T-cell (primary cell): ENCODE measurements around the gene BABAM2. TPM values are rescaled to one million over a fixed set of nuclear protein-coding genes. Genes with fewer than 3 reads are reported as not detected.
A peak's percentile ranks its signal among the peaks of the same experiment; 100 is the strongest.

Source experiments
- ATAC-seq, 4 experiments: fragments of 200-7000 bp in 3 of 4; fragments of 150-1000 bp in 1 of 4; cut with Tn5 transposase; replicated peaks in 1 of 4; 1 replicate in 3 of 4; 2 replicates in 1 of 4; pipeline ENCODE4 v1.10.0; 2021; ENCODE audit warnings: moderate library complexity in 3 of 4, mild to moderate bottlenecking in 2 of 4, moderate number of reproducible peaks in 1 of 4
- CTCF ChIA-PET, 2 donors: fragments of 300-600 bp; sonication (Branson Sonifier 250); formaldehyde crosslinking; loops; one replicate each; lab custom pipeline; 2022; ENCODE audit warnings: antibody characterized with exemption in 2 of 2; lab: Charles Lee
- POLR2A ChIA-PET, 2 donors: fragments of 300-600 bp; sonication (Branson Sonifier 250); formaldehyde crosslinking; loops; one replicate each; lab custom pipeline; 2022; ENCODE audit warnings: antibody characterized with exemption in 2 of 2; lab: Charles Lee
- DNase-seq, 35 experiments: peaks; one replicate each; pipeline versions ENCODE4 v3.0.0 to v3.0.0-alpha.2; 2013 to 2023
- H3K27ac ChIP-seq: one replicate; pipeline ENCODE4 v1.5.1; 2013; ENCODE audit warnings: low read length
- H3K27me3 ChIP-seq, 2 experiments: replicated peaks in 1 of 2; 1 replicate in 1 of 2; 2 replicates in 1 of 2; pipeline versions ENCODE4 v1.6.1 to v1.7.0; 2013; ENCODE audit warnings: low read length in 1 of 2, mixed read lengths in 1 of 2; ENCODE audit not compliant: control insufficient read depth in 2 of 2, insufficient read depth in 2 of 2; ENCODE audit errors: extremely low read depth in 1 of 2
- H3K36me3 ChIP-seq, 2 donors: 1 replicate in 1 of 2; 2 replicates in 1 of 2; pipeline versions ENCODE4 v1.6.1 to v1.7.0; 2013; ENCODE audit warnings: low read length in 1 of 2; ENCODE audit not compliant: control insufficient read depth in 2 of 2, insufficient read depth in 1 of 2; ENCODE audit errors: extremely low read depth in 1 of 2
- H3K4me1 ChIP-seq, 2 experiments: 1 replicate in 1 of 2; 2 replicates in 1 of 2; pipeline versions ENCODE4 v1.6.1 to v1.7.0; 2013; ENCODE audit warnings: low read length in 2 of 2, mixed read lengths in 1 of 2; ENCODE audit not compliant: insufficient read depth in 2 of 2, control insufficient read depth in 1 of 2; ENCODE audit errors: extremely low read depth in 1 of 2
- H3K4me3 ChIP-seq, 2 donors: 1 replicate in 1 of 2; 2 replicates in 1 of 2; pipeline versions ENCODE4 v1.5.1 to v1.7.0; 2013; ENCODE audit warnings: mild to moderate bottlenecking in 2 of 2, low read length in 1 of 2, moderate library complexity in 1 of 2; ENCODE audit not compliant: control insufficient read depth in 1 of 2; ENCODE audit errors: extremely low read depth in 1 of 2
- H3K9me3 ChIP-seq: 2 replicates; pipeline ENCODE4 v1.7.0; 2013
- H3K27ac Mint-ChIP-seq, 2 donors: one replicate each; pipeline ENCODE4 v1.8.0; 2020 to 2021; ENCODE audit warnings: mild to moderate bottlenecking in 2 of 2, mixed read lengths in 2 of 2
- H3K27me3 Mint-ChIP-seq, 2 donors: one replicate each; pipeline ENCODE4 v1.8.0; 2021 to 2022; ENCODE audit warnings: mixed read lengths in 2 of 2
- H3K36me3 Mint-ChIP-seq: one replicate; pipeline ENCODE4 v1.8.0; 2021; ENCODE audit warnings: mixed read lengths
- H3K4me1 Mint-ChIP-seq, 3 donors: one replicate each; pipeline ENCODE4 v1.8.0; 2020 to 2022; ENCODE audit warnings: mixed read lengths in 3 of 3, mild to moderate bottlenecking in 1 of 3
- H3K4me3 Mint-ChIP-seq, 3 donors: one replicate each; pipeline ENCODE4 v1.8.0; 2020 to 2022; ENCODE audit warnings: mild to moderate bottlenecking in 3 of 3, mixed read lengths in 3 of 3, moderate library complexity in 3 of 3
- H3K9me3 Mint-ChIP-seq, 3 donors: one replicate each; pipeline ENCODE4 v1.8.0; 2020 to 2022; ENCODE audit warnings: mixed read lengths in 3 of 3
- WGBS: methylation state at CpG from one replicate; pipeline ENCODE4 v1.1.5; 2013; ENCODE audit warnings: missing lambda C conversion rate; ENCODE audit not compliant: insufficient coverage; 5-methylcytosine and 5-hydroxymethylcytosine counted together
- total RNA-seq, 35 experiments: library from RNA in 6 of 35; stranded (reverse) in 6 of 35; fragments of 120-200 nt in 1 of 35; gene quantifications; one replicate each; pipeline versions ENCODE4 v1.2.1 to v1.2.4 and lab custom pipeline; 2013 to 2026

Gene BABAM2
- total RNA-seq, 5 donors from 2014 or later (not counting 1 experiment from before 2014, with no cell fraction given): 28.4 to 45.2 (median 37.4) TPM

- Mint-ChIP-seq H3K9me3 (no peaks in the 10 kb centered on the region), H3K36me3 (peaks cover 8% of the 10 kb centered on the region), H3K27ac (no peak overlapping the region), H3K4me3 (no peak overlapping the region), H3K27me3 (no peaks in the 10 kb centered on the region), H3K4me1 (peaks cover 0 to 22% (median 0%) of the 10 kb centered on the region in 3 donors)
- ChIA-PET POLR2A (interaction anchor here (0.5 to 0.7 kb wide), 2 partner anchors 30 to 339 kb away, joined by 3 read pairs; no protein-coding TSS in a partner anchor), CTCF (interaction anchor here (0.6 to 0.7 kb wide), 2 partner anchors 31 kb away, joined by 3 read pairs; no protein-coding TSS in a partner anchor)
- Histone ChIP-seq H3K27me3 (no peaks in the 10 kb centered on the region), H3K9me3 (no peaks in the 10 kb centered on the region), H3K4me3 (no peak overlapping the region), H3K4me1 (no peaks in the 10 kb centered on the region), H3K27ac (no peak overlapping the region), H3K36me3 (no peaks in the 10 kb centered on the region)
- ATAC-seq (no peak), DNase-seq (no peak)
- WGBS: 97% methylated on average over 4 of the region's 13 CpGs
Observed at GRCh38 chr2:28219758-28220368, 329.3 kb downstream of the BABAM2 start.

- no peaks in the 10 kb centered on the region for H3K9me3 ChIP-seq
- H3K27me3 ChIP-seq: no peaks in the 10 kb centered on the region
- DNase-seq (no peak), ATAC-seq (no peak)
- Mint-ChIP-seq H3K4me3 (no peak overlapping the region), H3K36me3 (peaks cover 15% of the 10 kb centered on the region), H3K4me1 (peaks cover 2 to 14% (median 3%) of the 10 kb centered on the region in 3 donors), H3K9me3 (no peaks in the 10 kb centered on the region), H3K27ac (peak overlapping the region in 1 of 2 donors; percentile 17), H3K27me3 (no peaks in the 10 kb centered on the region)
- H3K27ac ChIP-seq: no peak overlapping the region
- no peaks in the 10 kb centered on the region for H3K36me3 ChIP-seq
- ChIA-PET CTCF (interaction anchor here in 1 of 2 donors (0.6 to 0.7 kb wide), 2 partner anchors 63 to 253 kb away, joined by 3 to 4 read pairs; no protein-coding TSS in a partner anchor), POLR2A (interaction anchor here (0.6 to 0.7 kb wide), 3 partner anchors 31 to 337 kb away, joined by 3 to 9 read pairs (median 6); no protein-coding TSS in a partner anchor)
- 87% methylated on average over 4 of the region's 9 CpGs for WGBS
- no peak overlapping the region for H3K4me3 ChIP-seq
- H3K4me1 ChIP-seq: no peaks in the 10 kb centered on the region
Observed at GRCh38 chr2:28224648-28225472, 334.3 kb downstream of the BABAM2 start.

- H3K27me3 ChIP-seq: no peaks in the 10 kb centered on the region
- no peaks in the 10 kb centered on the region for H3K27me3 Mint-ChIP-seq
- CTCF ChIA-PET: interaction anchor here in 1 of 2 donors (0.6 kb wide), 1 partner anchor 62 kb away, joined by 4 read pairs; no protein-coding TSS in a partner anchor
- H3K9me3 ChIP-seq: no peaks in the 10 kb centered on the region
- no peak overlapping the region for H3K27ac Mint-ChIP-seq
- H3K9me3 Mint-ChIP-seq: no peaks in the 10 kb centered on the region
- H3K4me3 Mint-ChIP-seq: no peak overlapping the region
- POLR2A ChIA-PET: no interaction called here
- peaks cover 19% of the 10 kb centered on the region for H3K36me3 Mint-ChIP-seq
- H3K4me1 Mint-ChIP-seq: peaks cover 2 to 14% (median 3%) of the 10 kb centered on the region in 3 donors
- H3K4me3 ChIP-seq: no peak overlapping the region
- no peak for ATAC-seq
- H3K4me1 ChIP-seq: no peaks in the 10 kb centered on the region
- DNase-seq: no peak
- no peaks in the 10 kb centered on the region for H3K36me3 ChIP-seq
- WGBS: no CpG with 5 or more reads among the region's 3 CpGs
- no peak overlapping the region for H3K27ac ChIP-seq
Observed at GRCh38 chr2:28225473-28226080, 335.0 kb downstream of the BABAM2 start.

- H3K4me1 ChIP-seq: no peaks in the 10 kb centered on the region
- no peaks in the 10 kb centered on the region for H3K27me3 ChIP-seq
- peaks cover 19% of the 10 kb centered on the region for H3K36me3 Mint-ChIP-seq
- no peaks in the 10 kb centered on the region for H3K36me3 ChIP-seq
- no peak overlapping the region for H3K4me3 Mint-ChIP-seq
- POLR2A ChIA-PET: no interaction called here
- H3K9me3 Mint-ChIP-seq: no peaks in the 10 kb centered on the region
- H3K27me3 Mint-ChIP-seq: no peaks in the 10 kb centered on the region
- H3K9me3 ChIP-seq: no peaks in the 10 kb centered on the region
- WGBS: 100% methylated on average over 6 of the region's 6 CpGs
- H3K4me1 Mint-ChIP-seq: peaks cover 2 to 6% (median 3%) of the 10 kb centered on the region in 3 donors
- H3K27ac Mint-ChIP-seq: no peak overlapping the region
- no peak overlapping the region for H3K27ac ChIP-seq
- no peak for DNase-seq
- no peak overlapping the region for H3K4me3 ChIP-seq
- CTCF ChIA-PET: interaction anchor here in 1 of 2 donors (0.5 kb wide), 1 partner anchor 81 kb away, joined by 3 read pairs; no protein-coding TSS in a partner anchor
- ATAC-seq: no peak
Observed at GRCh38 chr2:28226558-28226957, 336.0 kb downstream of the BABAM2 start.

- Mint-ChIP-seq H3K27me3 (no peaks in the 10 kb centered on the region), H3K4me1 (peaks cover 0 to 3% (median 2%) of the 10 kb centered on the region in 3 donors), H3K9me3 (no peaks in the 10 kb centered on the region), H3K36me3 (peaks cover 16% of the 10 kb centered on the region), H3K27ac (no peak overlapping the region), H3K4me3 (no peak overlapping the region)
- POLR2A ChIA-PET: no interaction called here
- no peaks in the 10 kb centered on the region for H3K4me1 ChIP-seq
- no peaks in the 10 kb centered on the region for H3K36me3 ChIP-seq
- DNase-seq: no peak
- no peak for ATAC-seq
- WGBS: no CpG with 5 or more reads among the region's 3 CpGs
- no peak overlapping the region for H3K4me3 ChIP-seq
- no peak overlapping the region for H3K27ac ChIP-seq
- H3K9me3 ChIP-seq: no peaks in the 10 kb centered on the region
- CTCF ChIA-PET: no interaction called here
- no peaks in the 10 kb centered on the region for H3K27me3 ChIP-seq
Observed at GRCh38 chr2:28227498-28227897, 337.0 kb downstream of the BABAM2 start.

- Mint-ChIP-seq H3K36me3 (peaks cover 23% of the 10 kb centered on the region), H3K4me1 (peaks cover 0 to 3% (median 2%) of the 10 kb centered on the region in 3 donors), H3K27me3 (no peaks in the 10 kb centered on the region), H3K27ac (no peak overlapping the region), H3K4me3 (no peak overlapping the region), H3K9me3 (no peaks in the 10 kb centered on the region)
- POLR2A ChIA-PET: no interaction called here
- no peaks in the 10 kb centered on the region for H3K4me1 ChIP-seq
- H3K9me3 ChIP-seq: no peaks in the 10 kb centered on the region
- ATAC-seq: no peak
- no peak overlapping the region for H3K4me3 ChIP-seq
- CTCF ChIA-PET: no interaction called here
- no peaks in the 10 kb centered on the region for H3K27me3 ChIP-seq
- no peak overlapping the region for H3K27ac ChIP-seq
- no CpG with 5 or more reads among the region's 1 CpG for WGBS
- no peaks in the 10 kb centered on the region for H3K36me3 ChIP-seq
- no peak for DNase-seq
Observed at GRCh38 chr2:28228434-28228995, 338.0 kb downstream of the BABAM2 start.
